Measurements from ENCODE around the gene TMEM243. TPM values are rescaled to one million over a fixed set of nuclear protein-coding genes. Genes with fewer than 3 reads are reported as not detected.

The TMEM243 gene
- total and polyA plus RNA-seq, 2 of the 13 experiments (the other 11 are each of a cell fraction or from before 2014, with no cell fraction given): 25.1 to 31.2 TPM

DNA sequence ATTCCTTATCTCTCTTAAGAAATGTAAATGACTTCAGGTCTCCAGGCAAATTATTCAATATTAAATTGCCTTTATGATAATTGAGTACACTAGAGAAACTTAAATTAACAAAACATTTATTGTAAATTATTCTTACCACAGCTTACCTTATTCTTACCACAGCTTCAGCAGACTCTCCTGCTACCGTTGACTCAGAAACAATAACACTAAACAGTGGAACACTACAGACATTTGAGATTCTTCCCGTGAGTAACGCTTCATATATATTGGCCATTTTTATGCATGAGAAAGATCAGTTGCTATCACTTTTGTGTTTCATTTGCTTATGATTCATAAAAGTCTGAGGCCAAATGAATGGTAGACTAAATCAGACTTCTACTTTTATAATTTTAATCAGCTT lies 28.7 kb downstream of the TMEM243 start:
- DNase-seq (ENCODE audit: low spot score): no peak
- no peak for ATAC-seq
- H3K36me3 ChIP-seq (replicated peaks in 1 of 2; ENCODE audit: control insufficient read depth in 1 of 2, insufficient read depth in 2 of 2, low read length in 2 of 2): peaks cover 15 to 75% of the 10 kb centered on the region in 2 experiments
- no peaks in the 10 kb centered on the region for H3K4me1 ChIP-seq (ENCODE audit: insufficient read depth, low read length)
- H3K79me2 ChIP-seq (ENCODE audit: insufficient read depth, low read length): no peaks in the 10 kb centered on the region
- ChIA-PET POLR2A (no interaction called here), CTCF (ENCODE audit: low intra/inter-chr PET ratio, low total read pairs) (no interaction called here)
- no peak overlapping the region for H3K27ac ChIP-seq (ENCODE audit: extremely low read length, insufficient read depth, low read length)
- in situ Hi-C loops (cut with HindIII; ENCODE audit: extremely low pct_ligation_motif_present, low pct_unique_long_range_greater_than_20kb) (no loop called here), intact Hi-C loops (cut with micrococcal nuclease; ENCODE audit: unreplicated experiment) (no loop called here)
- H3K27me3 ChIP-seq (ENCODE audit: control insufficient read depth in 1 of 2, insufficient read depth in 2 of 2, low read length in 2 of 2): no peaks in the 10 kb centered on the region
- WGBS (ENCODE audit: low lambda C conversion rate): 97% methylated on average over 3 of the region's 3 CpGs
- H4K20me1 ChIP-seq (ENCODE audit: insufficient read depth, low read length): no peaks in the 10 kb centered on the region
- H2AFZ ChIP-seq (ENCODE audit: low read length): no peak overlapping the region
- TF ChIP-seq, protein P1, sequence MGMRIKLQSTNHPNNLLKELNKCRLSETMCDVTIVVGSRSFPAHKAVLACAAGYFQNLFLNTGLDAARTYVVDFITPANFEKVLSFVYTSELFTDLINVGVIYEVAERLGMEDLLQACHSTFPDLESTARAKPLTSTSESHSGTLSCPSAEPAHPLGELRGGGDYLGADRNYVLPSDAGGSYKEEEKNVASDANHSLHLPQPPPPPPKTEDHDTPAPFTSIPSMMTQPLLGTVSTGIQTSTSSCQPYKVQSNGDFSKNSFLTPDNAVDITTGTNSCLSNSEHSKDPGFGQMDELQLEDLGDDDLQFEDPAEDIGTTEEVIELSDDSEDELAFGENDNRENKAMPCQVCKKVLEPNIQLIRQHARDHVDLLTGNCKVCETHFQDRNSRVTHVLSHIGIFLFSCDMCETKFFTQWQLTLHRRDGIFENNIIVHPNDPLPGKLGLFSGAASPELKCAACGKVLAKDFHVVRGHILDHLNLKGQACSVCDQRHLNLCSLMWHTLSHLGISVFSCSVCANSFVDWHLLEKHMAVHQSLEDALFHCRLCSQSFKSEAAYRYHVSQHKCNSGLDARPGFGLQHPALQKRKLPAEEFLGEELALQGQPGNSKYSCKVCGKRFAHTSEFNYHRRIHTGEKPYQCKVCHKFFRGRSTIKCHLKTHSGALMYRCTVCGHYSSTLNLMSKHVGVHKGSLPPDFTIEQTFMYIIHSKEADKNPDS (CRISPR knock-in tag; IDR thresholded peaks at IDR 0.05): no peak
- no peak for TF ChIP-seq ZNF354B (CRISPR knock-in tag; IDR thresholded peaks at IDR 0.05)
- no peak for TF ChIP-seq RFX5 (IDR thresholded peaks at IDR 0.05; ENCODE audit: low read depth, low read length)
- no peak for TF ChIP-seq PITX1 (CRISPR knock-in tag; IDR thresholded peaks at IDR 0.05)
- no peak for TF ChIP-seq KAT8 (CRISPR knock-in tag; IDR thresholded peaks at IDR 0.05)
- no peak for TF ChIP-seq ZNF816 (CRISPR knock-in tag; IDR thresholded peaks at IDR 0.05; ENCODE audit: borderline replicate concordance)
- TF ChIP-seq, protein P2, sequence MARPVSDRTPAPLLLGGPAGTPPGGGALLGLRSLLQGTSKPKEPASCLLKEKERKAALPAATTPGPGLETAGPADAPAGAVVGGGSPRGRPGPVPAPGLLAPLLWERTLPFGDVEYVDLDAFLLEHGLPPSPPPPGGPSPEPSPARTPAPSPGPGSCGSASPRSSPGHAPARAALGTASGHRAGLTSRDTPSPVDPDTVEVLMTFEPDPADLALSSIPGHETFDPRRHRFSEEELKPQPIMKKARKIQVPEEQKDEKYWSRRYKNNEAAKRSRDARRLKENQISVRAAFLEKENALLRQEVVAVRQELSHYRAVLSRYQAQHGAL (CRISPR knock-in tag; IDR thresholded peaks at IDR 0.05; ENCODE audit: not compliant biosample characterization): no peak
- TF ChIP-seq ZNF44 (CRISPR knock-in tag; IDR thresholded peaks at IDR 0.05): no peak
- no peak for TF ChIP-seq ZSCAN12 (CRISPR knock-in tag; IDR thresholded peaks at IDR 0.05)
- TF ChIP-seq ZNF251 (CRISPR knock-in tag; IDR thresholded peaks at IDR 0.05): no peak
- TF ChIP-seq GATA4 (IDR thresholded peaks at IDR 0.05; ENCODE audit: borderline replicate concordance, low read depth): no peak
- TF ChIP-seq ZNF777 (CRISPR knock-in tag; IDR thresholded peaks at IDR 0.05): no peak
- TF ChIP-seq NR1H2 (CRISPR knock-in tag; IDR thresholded peaks at IDR 0.05; ENCODE audit: borderline replicate concordance, low read depth): no peak
- TF ChIP-seq ZNF12 (CRISPR knock-in tag; IDR thresholded peaks at IDR 0.05): no peak
- TF ChIP-seq, protein P3, sequence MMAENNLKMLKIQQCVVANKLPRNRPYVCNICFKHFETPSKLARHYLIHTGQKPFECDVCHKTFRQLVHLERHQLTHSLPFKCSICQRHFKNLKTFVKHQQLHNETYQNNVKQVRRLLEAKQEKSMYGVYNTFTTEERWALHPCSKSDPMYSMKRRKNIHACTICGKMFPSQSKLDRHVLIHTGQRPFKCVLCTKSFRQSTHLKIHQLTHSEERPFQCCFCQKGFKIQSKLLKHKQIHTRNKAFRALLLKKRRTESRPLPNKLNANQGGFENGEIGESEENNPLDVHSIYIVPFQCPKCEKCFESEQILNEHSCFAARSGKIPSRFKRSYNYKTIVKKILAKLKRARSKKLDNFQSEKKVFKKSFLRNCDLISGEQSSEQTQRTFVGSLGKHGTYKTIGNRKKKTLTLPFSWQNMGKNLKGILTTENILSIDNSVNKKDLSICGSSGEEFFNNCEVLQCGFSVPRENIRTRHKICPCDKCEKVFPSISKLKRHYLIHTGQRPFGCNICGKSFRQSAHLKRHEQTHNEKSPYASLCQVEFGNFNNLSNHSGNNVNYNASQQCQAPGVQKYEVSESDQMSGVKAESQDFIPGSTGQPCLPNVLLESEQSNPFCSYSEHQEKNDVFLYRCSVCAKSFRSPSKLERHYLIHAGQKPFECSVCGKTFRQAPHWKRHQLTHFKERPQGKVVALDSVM (CRISPR knock-in tag; IDR thresholded peaks at IDR 0.05): no peak
- TF ChIP-seq CC2D1A (CRISPR knock-in tag; IDR thresholded peaks at IDR 0.05): no peak
- TF ChIP-seq ZNF768 (CRISPR knock-in tag; IDR thresholded peaks at IDR 0.05): no peak
- TF ChIP-seq, protein P4, sequence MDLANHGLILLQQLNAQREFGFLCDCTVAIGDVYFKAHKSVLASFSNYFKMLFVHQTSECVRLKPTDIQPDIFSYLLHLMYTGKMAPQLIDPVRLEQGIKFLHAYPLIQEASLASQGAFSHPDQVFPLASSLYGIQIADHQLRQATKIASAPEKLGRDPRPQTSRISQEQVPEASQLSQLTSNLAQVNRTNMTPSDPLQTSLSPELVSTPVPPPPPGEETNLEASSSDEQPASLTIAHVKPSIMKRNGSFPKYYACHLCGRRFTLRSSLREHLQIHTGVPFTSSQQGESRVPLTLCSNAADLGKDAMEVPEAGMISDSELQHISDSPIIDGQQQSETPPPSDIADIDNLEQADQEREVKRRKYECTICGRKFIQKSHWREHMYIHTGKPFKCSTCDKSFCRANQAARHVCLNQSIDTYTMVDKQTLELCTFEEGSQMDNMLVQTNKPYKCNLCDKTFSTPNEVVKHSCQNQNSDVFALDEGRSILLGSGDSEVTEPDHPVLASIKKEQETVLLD (CRISPR knock-in tag; IDR thresholded peaks at IDR 0.05; ENCODE audit: low read depth): no peak
- TF ChIP-seq HMG20A (CRISPR knock-in tag; IDR thresholded peaks at IDR 0.05; ENCODE audit: borderline replicate concordance): no peak
- FAIRE-seq: no peak
- no peak overlapping the region for H3K4me2 ChIP-seq (ENCODE audit: low read depth, low read length)
- H3K9me3 ChIP-seq (ENCODE audit: low read length): no peaks in the 10 kb centered on the region
- H3K4me3 ChIP-seq (replicated peaks in 1 of 3; ENCODE audit: insufficient read depth in 1 of 3, low read depth in 2 of 3, low read length in 3 of 3): no peak overlapping the region
- no peak overlapping the region for H3K9ac ChIP-seq (ENCODE audit: insufficient read depth, low read depth, low read length)
- no TSS peak for BruUV-seq (replicated peaks)
